Peyer's patch (tissue), 4 donors: Measurements from ENCODE around the gene OR10A4.

Experiments
- CTCF ChIP-seq, 6 experiments: fragments of 450-650 bp in 4 of 6; fragments of 200-600 bp in 2 of 6; sonication (generic) in 1 of 6; IDR thresholded peaks; one replicate each; pipeline ENCODE4 v1.5.1; 2017 to 2019; ENCODE audit warnings: antibody characterized with exemption in 6 of 6, mild to moderate bottlenecking in 3 of 6, moderate library complexity in 1 of 6
- POLR2A ChIP-seq, 2 donors: fragments of 450-650 bp; IDR thresholded peaks; one replicate each; pipeline ENCODE4 v1.5.1; 2017; ENCODE audit warnings: antibody characterized with exemption in 2 of 2, mild to moderate bottlenecking in 2 of 2, moderate library complexity in 2 of 2

GRCh38 chr11:6841694-6842093, 34.7 kb upstream of the OR10A4 start:
- TF ChIP-seq CTCF (IDR thresholded peaks at IDR 0.05): no peak
- TF ChIP-seq POLR2A (IDR thresholded peaks at IDR 0.05): no peak
